GM03348 (cell line): Measurements from ENCODE around the gene KLHDC7B.
"Not testable (repeated sequence)": the region's sequence is repeated elsewhere in the genome, so short reads cannot be mapped to it uniquely, and the experiment has no call there.

Experiments used
- DNase-seq: peaks from one replicate; pipeline ENCODE4 v3.0.0; 2012; ENCODE audit warnings: low spot score

Gene KLHDC7B

DNA sequence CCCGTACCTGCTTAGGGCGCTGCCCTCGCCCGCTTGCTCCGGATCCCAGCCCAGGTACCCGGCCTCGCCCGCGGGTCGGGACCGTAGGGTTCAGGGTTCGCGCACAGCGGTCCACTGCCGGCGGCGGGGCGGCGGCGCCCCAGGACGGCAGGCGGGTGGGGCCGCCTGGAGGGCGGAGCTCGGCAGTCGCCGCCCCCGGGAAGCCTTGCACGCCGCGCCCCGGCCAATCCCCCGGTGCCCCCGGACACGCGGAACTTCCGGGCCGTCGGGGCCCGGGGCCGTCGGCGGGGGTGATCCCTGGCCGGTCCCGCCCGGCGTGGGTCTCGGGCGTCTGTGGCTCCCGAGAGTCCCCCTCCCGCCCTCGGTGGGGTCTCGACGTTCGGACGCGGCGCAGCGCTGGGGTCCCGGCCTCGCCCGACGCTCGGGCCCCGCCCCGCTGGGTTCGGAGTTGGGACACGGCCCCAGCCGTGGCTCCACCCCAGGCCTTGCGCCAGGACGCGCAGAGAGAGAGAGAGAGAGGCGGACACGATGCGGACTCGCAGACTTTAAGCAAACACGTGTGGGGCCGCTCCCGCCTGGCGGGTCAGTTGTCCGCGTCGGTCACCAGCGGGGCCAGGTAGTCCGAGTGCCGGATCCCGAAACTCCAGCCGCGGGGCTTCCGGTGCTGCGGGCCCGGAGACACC is 15.7 kb upstream of the KLHDC7B start, which contains the start of gene TYMP:
Gene TYMP (minus strand): TSS at position 116 of the 683 bp plus-strand sequence. CDS start 303 bp downstream, outside the sequence.
- peak; percentile 89 for DNase-seq

DNA sequence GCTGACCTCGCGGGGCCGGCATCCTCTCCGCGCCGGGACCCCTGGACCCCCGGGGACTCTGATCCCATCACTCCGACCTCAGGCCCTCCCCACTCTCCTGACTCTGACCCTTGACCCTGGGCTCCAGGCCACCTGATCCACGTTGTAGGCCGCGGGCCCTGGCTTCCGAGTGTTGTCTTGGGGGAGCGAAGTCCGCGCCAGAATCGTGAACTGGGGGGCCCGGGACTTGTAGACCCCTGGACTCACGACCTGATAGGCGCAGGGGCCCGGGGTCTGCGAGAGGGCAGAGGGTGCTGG is 15.2 kb upstream of the KLHDC7B start:
- DNase-seq: no peak

DNA sequence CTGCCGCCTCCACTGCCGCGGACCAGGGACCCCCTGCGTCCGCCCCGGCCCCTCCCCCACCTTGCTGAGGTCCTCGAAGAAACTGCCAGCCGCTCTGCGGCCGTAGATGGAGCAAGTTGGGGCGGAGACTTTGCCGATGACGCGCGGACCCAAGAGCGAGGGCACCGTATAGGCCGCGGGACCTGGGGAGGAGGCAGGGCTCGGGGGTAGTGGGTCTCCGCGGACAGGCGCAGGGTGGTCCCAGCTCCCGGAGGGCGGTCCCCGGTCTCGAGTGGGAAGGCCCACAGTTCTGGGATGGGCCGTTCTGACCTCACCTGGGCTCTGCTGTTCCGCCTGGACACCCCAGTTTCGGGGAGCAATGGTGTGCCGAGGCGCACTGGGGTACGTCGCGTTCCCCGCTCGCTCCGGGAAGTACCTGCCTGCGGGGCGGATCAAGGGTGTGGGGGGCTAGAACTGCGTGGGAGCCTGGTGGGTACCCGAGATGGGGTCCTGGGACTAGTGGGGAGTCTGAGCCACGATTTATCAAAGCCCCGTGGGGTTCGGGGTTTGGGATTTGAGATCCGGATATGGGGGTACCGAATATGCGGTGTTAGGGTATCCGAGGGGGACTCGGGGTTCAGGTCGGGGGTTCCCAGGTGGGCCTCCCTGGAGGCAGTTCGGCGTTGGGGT is 14.7 kb upstream of the KLHDC7B start:
- DNase-seq: peak; percentile 73

DNA sequence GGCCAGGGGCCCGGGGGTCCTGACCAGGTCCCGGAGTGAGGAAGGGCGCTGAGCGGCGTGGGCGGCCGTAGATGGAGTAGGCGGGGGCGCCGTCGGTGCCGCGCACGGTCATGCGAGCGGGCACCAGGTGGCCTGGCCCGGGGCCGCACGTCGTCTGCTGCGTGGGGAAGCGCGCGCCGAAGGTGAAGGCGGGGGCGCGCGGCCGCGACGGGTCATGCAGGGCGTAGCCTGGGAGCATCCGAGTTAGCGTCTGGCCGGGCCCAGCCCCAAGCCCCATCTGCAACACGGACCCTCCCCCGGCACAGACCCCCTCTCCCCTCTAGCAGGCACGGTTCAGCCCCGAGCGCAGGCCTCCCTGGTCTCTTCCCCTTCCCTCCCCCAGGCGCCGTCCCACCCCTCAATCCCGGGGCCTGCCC is 14.1 kb upstream of the KLHDC7B start:
- peak; percentile 29 for DNase-seq

DNA sequence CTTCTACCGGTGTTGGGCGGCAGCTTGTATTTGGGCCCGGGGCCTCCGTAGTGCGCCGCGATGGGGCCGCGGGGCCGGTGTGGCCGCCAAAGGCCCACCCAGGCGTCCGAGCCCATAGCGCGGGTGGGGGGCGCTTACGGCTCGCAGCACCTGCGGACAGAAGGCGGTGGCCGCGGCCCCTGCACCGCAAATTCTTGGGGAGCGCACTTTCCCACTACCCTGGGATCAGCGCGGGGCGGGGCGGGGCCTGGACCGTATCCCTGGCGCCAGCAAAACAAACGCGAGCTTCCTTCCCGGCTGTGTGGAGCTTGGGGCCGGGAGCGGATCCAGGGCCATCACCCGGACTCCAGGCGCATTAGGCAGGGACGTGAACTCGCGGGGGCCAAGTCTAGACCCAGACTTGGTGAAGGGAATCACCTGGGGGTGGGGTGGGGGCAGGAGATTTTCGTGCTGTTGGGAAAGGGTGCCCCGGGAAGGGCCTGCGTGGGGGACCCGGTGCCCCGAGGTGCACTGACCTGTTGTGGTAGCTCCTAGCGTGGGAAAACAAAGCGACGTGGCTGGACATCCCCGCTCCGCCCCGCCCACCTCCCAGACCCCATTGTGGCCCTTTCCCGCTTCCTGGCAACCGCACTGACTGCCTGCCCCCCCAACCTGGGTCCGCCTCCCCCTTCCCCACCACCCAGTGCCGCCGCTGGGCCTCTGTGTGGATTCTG is 13.6 kb upstream of the KLHDC7B start:
- peak; percentile 82 for DNase-seq

DNA sequence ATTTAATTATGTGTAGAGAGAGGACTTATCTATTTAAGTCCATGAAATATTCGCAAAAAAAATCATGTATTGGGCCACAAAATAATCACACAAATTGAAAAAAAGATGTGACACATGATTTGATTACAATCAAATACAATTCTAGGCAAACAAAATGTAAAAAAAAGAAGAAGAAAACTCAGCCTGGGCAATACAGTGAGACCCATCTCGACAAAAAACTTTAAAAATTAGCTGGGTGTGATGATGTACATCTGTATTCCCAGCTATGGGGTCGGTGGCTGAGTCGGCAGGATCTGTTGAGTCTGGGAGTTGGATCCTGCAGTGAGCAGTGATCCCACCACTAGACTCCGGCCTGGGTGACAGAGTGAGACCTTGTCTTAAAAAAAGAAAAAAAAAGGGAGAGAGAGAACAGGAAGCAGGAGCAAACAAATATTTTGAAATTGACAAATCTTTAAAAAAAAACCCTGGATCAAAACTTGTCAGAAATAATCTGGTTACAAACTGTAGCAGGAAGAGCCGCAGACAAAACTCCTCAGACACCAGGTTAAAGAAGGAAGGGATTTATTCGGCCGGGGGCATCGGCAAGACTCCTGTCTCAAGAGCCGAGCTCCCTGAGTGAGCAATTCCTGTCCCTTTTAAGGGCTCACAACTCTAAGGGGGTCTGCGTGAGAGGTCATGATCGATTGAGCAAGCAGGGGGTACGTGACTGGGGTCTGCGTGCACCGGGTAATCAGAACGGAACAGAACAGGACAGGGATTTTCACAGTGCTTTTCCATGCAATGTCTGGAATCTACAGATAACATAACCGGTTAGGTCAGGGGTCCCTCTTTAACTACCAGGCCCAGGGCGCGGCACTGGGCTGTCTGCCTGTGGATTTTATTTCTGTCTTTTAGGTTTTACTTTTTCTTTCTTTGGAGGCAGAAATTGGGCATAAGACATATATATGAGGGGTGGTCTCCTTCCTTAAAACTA is 12.6 kb upstream of the KLHDC7B start:
- DNase-seq: no peak

DNA sequence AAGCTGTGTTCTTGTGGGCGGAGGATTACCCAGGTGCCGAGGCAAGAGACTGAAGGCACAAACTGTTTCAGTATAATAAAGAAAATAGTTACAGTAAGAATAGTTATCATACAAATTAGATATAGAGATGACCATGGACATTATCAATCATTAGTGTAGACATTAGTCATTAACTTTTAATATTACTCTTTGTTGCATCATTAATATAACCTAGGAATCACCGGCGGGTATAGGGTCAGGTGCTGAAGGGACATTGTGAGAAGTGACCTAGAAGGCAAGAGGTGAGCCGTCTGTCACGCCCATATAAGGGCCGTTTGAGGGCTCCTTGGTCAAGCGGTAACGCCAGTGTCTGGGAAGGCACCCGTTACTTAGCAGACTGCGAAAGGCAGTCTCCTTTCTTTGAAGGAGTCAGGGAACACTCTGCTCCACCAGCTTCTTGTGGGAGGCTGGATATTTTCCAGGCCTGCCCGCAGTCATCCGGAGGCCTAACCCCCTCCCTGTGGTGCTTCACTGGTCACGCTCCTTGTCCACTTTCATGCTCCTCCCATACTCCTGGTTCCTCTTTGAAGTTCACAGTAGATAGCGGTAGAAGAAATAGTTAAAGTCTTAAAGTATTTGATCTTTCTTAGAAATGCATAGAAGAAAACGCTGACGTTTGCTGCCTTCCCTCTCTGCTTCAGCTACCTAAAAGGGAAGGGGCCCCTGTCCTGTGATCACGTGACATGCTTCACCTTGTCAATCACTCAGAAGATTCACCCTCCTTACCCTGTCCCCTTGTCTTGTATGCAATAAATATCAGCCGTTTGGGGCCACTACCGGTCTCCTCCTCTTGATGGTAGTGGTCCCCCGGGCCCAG is 11.6 kb upstream of the KLHDC7B start:
- DNase-seq: not testable (repeated sequence)

DNA sequence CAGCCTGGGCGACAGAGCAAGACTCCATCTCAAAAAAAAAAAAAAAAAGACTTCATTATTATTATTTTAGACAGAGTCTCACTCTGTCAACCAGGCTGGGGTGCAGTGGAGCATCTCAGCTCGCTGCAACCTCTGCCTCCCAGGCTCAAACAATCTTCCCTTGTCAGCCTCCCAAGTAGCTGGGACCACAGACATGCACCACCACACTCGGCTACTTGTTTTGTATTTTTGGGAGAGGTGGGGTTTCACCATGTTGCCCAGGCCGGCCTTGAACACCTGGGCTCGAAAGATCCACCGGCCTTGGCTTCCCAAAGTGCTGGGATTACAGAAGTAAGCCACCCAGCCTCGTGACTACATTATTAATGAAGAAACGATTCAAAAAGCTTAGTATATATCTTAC is 10.6 kb upstream of the KLHDC7B start:
- no peak for DNase-seq

DNA sequence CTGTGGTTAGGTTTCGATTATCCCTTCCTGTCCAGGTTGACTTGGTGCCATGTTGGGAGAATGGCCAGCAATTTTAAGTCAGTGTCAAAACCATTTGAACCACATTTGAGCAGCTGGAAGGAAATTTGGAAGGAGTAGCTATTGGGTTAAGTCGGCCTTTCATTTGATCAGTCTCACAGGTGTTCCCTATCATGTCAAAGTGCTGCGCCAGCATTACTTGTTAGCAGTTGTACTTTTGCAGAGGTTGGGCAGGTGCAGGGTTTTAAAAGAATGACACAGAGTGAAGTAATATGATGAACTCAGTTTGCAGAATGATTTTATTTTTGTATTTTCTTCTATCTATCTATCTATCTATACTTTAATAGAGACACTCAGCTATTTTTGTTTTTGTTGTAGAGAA is 9.5 kb upstream of the KLHDC7B start:
- DNase-seq: no peak

DNA sequence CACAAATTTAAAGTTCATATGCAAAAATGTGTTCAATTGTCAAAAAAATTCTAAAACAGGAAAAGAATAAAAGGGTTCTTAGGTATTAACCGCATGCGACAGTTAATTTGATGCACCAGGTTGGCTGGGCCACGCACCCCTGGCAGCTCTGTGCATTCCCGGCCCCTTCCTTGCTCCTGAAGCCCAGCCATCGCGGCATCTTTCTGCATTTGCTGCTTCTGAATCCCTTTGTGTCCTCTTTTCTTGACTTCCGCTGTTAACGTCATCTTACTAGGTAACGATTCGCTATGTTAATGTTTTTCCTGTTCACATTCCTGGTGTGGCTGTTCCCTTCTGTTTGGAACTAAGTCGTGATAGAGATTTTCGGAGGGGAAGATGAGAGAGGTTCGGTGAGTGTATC is 7.9 kb upstream of the KLHDC7B start:
- DNase-seq: no peak

DNA sequence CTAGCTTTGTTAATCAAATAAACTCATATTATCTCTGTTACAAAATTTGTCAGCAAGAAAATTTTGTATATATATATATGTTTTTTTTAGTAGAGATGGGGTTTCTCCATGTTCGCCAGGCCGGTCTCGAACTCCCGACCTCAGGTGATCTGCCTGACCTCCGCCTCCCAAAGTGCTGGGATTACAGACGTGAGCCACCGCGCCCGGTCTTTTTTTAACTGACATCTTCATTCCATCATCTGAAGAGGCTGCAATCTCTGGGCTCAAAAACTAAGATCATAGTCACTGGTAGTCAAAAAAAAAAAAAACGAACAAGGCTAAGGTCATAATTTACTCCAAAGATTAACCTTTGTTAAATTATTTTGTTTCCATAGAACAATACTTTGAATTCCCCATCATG is 5.3 kb upstream of the KLHDC7B start:
- DNase-seq: no peak

DNA sequence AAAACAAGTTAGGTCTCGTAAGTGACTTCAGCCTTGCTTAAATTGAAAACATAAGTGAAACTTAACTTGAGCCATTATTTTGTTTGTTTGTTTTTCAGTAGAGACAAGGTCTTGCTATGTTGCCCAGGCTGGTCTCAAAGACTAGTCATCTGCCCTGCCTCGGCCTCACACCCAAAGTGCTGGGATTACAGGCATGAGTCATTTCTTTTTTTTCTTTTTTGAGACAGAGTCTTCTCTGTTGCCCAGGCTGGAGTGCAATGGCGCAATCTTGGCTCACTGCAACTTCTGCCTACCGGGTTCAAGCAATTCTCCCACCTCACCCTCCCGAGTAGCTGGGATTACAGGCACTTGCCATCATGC is 4.1 kb upstream of the KLHDC7B start:
- peak; percentile 77 for DNase-seq

DNA sequence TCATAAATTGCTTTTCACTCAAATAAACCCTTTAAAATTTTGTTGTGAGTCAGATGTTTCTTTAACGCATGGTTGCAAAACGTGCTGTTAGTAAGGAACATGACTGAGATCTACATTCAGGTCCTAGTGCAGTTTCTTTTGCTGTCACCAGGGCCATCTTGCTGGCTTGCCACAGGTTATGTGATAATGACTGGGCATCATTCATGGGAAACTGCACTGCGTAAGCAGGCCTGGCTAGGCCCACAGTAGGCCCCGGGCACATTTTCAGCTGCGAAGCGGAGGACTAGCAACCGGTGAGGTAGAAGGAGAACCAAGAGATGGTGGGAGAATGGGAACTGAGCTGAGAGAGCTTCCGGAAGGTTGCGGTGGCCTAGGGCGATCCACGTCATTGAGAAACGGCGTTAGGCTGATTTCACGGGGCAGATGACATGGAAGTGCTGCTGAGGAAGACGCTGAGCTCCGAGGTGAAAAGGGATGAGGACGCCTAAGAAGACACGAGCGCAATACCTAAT is 3.2 kb upstream of the KLHDC7B start:
- no peak for DNase-seq

DNA sequence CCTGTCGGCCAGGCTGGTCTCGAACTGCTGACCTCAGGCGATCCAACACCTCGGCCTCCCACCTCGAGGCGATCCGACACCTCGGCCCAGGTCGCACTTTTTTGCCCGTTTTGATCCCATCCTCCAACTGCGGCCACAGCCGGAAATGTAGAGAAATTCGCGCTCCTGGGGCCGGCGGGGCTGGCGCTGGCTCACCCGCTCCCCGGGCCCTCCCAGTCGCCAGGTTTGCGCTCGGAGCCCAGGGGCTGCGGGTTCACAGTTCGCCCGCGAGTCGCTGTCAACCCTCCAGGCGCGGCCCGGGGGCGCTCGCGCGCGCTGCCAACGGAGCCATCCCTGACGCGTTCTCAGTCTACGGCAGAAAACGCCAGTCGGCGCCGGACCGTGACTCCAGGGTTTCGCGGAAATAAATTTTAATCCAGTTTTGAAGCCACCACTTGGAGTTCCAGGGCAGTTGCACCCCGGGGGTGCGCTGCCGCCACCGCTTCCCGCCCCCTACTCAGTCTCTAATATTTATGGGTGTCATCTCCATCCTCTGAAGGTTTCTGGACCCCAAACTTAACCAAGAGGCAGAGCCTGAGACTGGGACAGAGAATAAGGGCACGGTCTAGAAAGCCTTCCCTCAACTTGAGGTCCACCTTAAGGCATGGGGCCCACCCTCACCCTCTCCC is 1.5 kb upstream of the KLHDC7B start:
- peak; percentile 84 for DNase-seq

DNA sequence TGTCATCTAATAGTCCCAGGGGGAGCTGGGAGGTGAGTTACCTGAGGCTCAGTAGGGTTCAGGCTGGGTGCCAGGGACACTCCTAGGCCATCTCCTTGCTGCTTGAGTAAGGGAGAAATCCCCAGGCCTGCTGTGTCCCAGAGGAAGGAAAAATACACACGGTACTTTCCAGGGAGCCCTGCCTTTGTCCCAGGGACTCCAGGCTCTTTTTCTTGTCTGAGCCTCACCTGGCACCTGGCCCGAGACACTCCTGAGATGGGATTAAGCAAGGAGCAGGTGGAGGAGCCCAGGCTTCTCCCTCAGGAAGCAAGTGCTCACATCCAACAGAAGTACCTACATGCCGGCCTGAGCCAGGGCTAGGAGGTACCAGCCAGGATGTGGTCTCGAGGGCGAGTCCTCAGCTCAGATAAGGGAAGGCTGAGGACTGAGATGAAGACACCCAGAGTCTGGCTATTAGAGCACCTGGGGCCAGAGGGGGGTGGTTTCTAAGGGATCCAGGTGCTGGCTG is 899 bp upstream of the KLHDC7B start:
- no peak for DNase-seq

DNA sequence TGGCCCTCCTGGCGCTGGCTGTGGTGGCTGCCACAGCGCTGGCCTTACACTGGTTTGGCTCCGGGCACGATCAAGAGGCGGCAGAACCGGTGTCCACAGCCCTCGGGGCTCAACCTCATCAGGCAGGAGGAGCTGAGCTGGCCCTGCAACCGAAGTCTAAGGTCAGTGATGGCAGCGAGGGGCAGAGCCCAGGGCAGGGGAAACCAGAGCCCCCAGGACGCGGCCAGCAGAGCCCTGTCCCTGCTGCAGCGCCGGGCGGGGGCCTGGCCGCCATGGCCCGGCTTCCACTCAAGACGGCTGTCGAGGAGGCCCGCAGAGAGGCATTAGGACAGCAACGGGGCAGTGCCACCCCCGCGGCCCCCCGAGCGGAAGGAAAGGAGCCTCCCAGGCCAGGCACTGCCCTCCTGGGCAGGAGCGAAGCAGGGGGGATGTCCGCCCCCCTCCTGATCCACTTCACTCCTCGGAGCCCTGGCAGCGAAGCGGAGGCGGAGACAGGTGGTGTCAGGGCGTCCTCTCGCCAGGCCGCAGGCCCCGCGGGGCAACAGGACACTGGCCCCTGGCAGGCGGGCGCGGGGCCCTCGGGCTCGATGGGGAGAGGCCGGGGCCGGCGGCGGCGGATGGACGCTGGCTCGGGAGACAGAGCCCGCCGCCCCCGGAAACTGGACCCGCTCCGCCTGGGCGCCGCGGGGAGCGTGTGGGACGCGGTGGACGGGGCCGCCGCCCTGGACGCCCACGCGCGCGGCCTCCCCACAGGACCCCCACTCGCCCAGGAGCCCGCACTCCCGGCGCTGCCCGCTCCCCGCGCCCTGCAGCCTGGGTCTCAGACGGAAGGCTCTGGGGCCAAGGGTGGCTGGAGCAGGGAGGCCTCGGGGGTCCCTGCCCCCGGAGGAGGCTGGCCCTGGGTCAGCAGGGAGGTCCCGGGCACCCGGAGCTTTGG is 895 bp downstream of the KLHDC7B start:
- no peak for DNase-seq

DNA sequence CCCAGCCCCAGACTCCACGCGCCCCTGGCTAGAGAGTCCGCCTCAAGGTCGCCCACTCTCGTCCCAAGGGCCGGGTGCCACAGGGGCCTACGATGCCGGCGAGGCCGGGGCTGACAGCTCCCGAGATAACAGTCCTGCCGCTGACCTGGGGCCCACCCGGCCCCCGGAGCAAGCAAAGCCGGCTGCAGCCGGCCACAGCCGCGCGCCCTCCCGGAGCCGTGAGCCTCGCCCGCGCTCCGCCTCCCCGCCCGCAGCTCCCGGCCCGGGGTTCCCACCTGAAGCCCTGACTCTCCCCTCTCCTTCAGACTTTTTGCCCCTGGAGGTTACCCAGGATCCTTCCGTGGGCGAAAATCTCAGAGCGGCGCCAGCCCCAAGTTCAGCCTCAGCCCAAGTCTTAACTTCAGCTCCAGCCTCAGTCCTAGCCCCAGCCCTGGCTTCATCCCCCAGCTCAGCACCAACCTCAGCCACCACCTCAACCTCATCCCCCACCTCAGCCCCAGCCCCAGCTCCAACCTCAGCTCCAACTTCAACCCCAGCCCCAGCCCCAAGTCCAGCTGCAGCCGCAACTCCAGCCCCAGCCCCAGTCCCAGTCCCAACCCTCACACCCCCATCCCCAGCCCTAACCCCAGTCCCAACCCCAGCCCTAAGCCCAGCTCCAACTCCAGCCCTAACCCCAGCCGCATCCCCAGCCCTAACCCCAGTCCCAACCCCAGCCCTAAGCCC is 1.7 kb downstream of the KLHDC7B start:
- no peak for DNase-seq
